Gastroesophageal sphincter (tissue), 4 donors: ENCODE data around the gene OR12D1. TPM values are rescaled to one million over a fixed set of nuclear protein-coding genes. Genes with fewer than 3 reads are reported as not detected.
"Not testable (repeated sequence)": the region's sequence is repeated elsewhere in the genome, so short reads cannot be mapped to it uniquely, and the experiment has no call there.

Source experiments
- ATAC-seq: fragments of 150-250 bp; one replicate; pipeline ENCODE4 v1.9.1; 2016; ENCODE audit warnings: mild to moderate bottlenecking, moderate library complexity
- H3K27ac ChIP-seq, 4 donors: fragments of 200-600 bp; sonication (generic) in 3 of 4; 1 replicate in 3 of 4; 2 replicates in 1 of 4; pipeline ENCODE4 v1.5.1; 2016 to 2019
- H3K27me3 ChIP-seq: fragments of 200-600 bp; sonication (generic); one replicate; pipeline ENCODE4 v1.5.1; 2019
- H3K36me3 ChIP-seq, 2 donors: fragments of 200-600 bp; sonication (generic); one replicate each; pipeline ENCODE4 v1.5.1; 2019; ENCODE audit warnings: control low read depth in 1 of 2
- H3K4me1 ChIP-seq, 3 donors: fragments of 200-600 bp; sonication (generic); 1 replicate in 2 of 3; 2 replicates in 1 of 3; pipeline ENCODE4 v1.5.1; 2016 to 2019; ENCODE audit warnings: control low read depth in 2 of 3
- H3K4me3 ChIP-seq, 2 donors: fragments of 200-600 bp; sonication (generic); one replicate each; pipeline ENCODE4 v1.5.1; 2019; ENCODE audit warnings: mild to moderate bottlenecking in 1 of 2, moderate library complexity in 1 of 2
- H3K9me3 ChIP-seq, 3 donors: fragments of 200-600 bp; sonication (generic); one replicate each; pipeline ENCODE4 v1.5.1; 2017 to 2019; ENCODE audit warnings: control low read depth in 2 of 3
- CTCF ChIP-seq, 4 experiments: fragments of 200-600 bp in 2 of 4; fragments of 450-650 bp in 2 of 4; sonication (generic) in 1 of 4; IDR thresholded peaks; one replicate each; pipeline ENCODE4 v1.5.1; 2017 to 2019; ENCODE audit warnings: antibody characterized with exemption in 4 of 4, mild to moderate bottlenecking in 2 of 4, moderate library complexity in 2 of 4
- EP300 ChIP-seq: sonication (generic); formaldehyde crosslinking; IDR thresholded peaks from one replicate; pipeline ENCODE4 v1.6.1; 2017; ENCODE audit warnings: antibody characterized with exemption, mild to moderate bottlenecking
- POLR2A ChIP-seq, 2 donors: fragments of 450-650 bp; IDR thresholded peaks; one replicate each; pipeline ENCODE4 v1.6.1; 2017; ENCODE audit warnings: antibody characterized with exemption in 2 of 2, mild to moderate bottlenecking in 2 of 2, moderate library complexity in 1 of 2
- POLR2AphosphoS5 ChIP-seq: sonication (generic); formaldehyde crosslinking; IDR thresholded peaks from one replicate; pipeline ENCODE4 v1.6.1; 2017; ENCODE audit warnings: antibody characterized with exemption
- WGBS, 2 donors: methylation state at CpG; one replicate each; pipeline ENCODE4 v1.1.5; 2018; ENCODE audit warnings: low coverage in 1 of 2; 5-methylcytosine and 5-hydroxymethylcytosine counted together
- total RNA-seq, 4 donors: library from RNA; depleted of rRNA; stranded (reverse); fragments of >200 nt; gene quantifications; one replicate each; pipeline ENCODE4 v1.1.0, GENCODE V29; 2016

The OR12D1 gene
- total RNA-seq, 4 donors from 2014 or later = not detected

DNA sequence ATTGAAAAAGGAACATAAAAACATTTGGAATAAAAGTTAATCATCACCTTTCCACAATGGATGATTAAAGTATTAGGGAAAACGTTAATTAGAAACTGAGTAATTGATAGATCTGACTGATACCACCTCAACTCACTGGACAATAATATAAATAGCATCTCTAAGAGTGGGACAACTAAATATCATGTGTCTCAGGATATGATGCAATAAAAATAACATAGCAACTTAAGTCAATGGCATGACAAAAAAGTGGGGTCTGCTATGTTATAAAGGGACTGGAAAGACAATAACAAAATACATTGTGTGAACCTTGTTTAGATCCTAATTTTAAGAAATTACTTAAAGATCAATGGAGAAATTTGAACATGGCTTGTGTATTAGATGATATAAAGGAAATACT is 10.3 kb downstream of the OR12D1 start:
- H3K9me3 ChIP-seq = peaks cover 0 to 7% (median 0%) of the 10 kb centered on the region in 3 donors
- 39 to 57% methylated on average over 1 of the region's 1 CpG for WGBS, 2 donors
- H3K36me3 ChIP-seq = no peaks in the 10 kb centered on the region
- no peaks in the 10 kb centered on the region for H3K4me1 ChIP-seq
- H3K4me3 ChIP-seq = no peak overlapping the region
- no peak for TF ChIP-seq CTCF (IDR thresholded peaks at IDR 0.05)
- TF ChIP-seq POLR2AphosphoS5 = no peak
- no peak for TF ChIP-seq POLR2A (IDR thresholded peaks at IDR 0.05)
- no peak for TF ChIP-seq EP300
- H3K27ac ChIP-seq = no peak overlapping the region
- ATAC-seq = no peak
- peaks cover 4% of the 10 kb centered on the region for H3K27me3 ChIP-seq

- Histone ChIP-seq H3K9me3 (no peaks in the 10 kb centered on the region), H3K27ac (no peak overlapping the region)
Observed at GRCh38 chr6:29426654-29427053, 11.9 kb downstream of the OR12D1 start.

GRCh38 chr6:29436730-29437129 is 22.0 kb downstream of the OR12D1 start:
- H3K4me3 ChIP-seq, H3K36me3 ChIP-seq, H3K27ac ChIP-seq, H3K27me3 ChIP-seq, H3K9me3 ChIP-seq, H3K4me1 ChIP-seq, ATAC-seq: not testable (repeated sequence)
- WGBS, 2 donors = 60 to 75% methylated on average over 2 to 16 of the region's 18 CpGs

More at GRCh38 chr6:29426654-29427053, 11.9 kb downstream of the OR12D1 start:
- ATAC-seq = no peak
- no peak for TF ChIP-seq POLR2AphosphoS5
- TF ChIP-seq EP300 = no peak
- no peak for TF ChIP-seq POLR2A (IDR thresholded peaks at IDR 0.05)
- no peak for TF ChIP-seq CTCF (IDR thresholded peaks at IDR 0.05)
- H3K4me1 ChIP-seq = no peaks in the 10 kb centered on the region
- H3K4me3 ChIP-seq = no peak overlapping the region
- peaks cover 4% of the 10 kb centered on the region for H3K27me3 ChIP-seq
- H3K36me3 ChIP-seq = no peaks in the 10 kb centered on the region
- WGBS, 2 donors = 72 to 92% methylated on average over 3 of the region's 3 CpGs

DNA sequence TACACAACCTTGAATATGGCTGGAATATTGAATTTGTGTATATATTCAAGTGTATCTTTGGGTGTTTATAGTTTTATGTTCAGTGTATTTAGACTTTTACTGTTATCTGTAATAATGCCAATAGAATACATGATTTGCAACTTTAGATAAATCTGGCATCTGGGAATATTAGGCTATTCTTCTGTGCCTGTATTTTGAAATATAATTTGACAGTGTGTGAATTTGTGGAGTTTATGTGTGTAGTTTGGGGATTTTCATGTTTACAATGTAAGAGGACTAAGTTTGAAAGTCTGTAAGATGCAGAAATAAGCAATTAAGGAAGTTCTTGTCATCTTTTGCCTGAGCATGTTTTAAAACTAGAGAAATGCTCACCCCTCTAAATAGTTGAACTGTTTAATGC is 24.3 kb downstream of the OR12D1 start, which contains the start of gene OR10C1:
OR10C1 (plus strand) TSS at position 301 of the 400 bp plus-strand sequence. CDS start 710 bp downstream, outside the sequence.
- Histone ChIP-seq H3K4me3 (no peak within 1 kb of the TSS), H3K9me3 (peaks cover 0 to 4% (median 0%) of the 10 kb centered on the region in 3 donors), H3K27ac (no peak within 1 kb of the TSS), H3K36me3 (no peaks in the 10 kb centered on the region), H3K4me1 (no peaks in the 10 kb centered on the region), H3K27me3 (no peaks in the 10 kb centered on the region)
- ATAC-seq = no peak
- TF ChIP-seq EP300 (no peak), POLR2AphosphoS5 (no peak), CTCF (IDR thresholded peaks at IDR 0.05) (no peak), POLR2A (IDR thresholded peaks at IDR 0.05) (no peak)

DNA sequence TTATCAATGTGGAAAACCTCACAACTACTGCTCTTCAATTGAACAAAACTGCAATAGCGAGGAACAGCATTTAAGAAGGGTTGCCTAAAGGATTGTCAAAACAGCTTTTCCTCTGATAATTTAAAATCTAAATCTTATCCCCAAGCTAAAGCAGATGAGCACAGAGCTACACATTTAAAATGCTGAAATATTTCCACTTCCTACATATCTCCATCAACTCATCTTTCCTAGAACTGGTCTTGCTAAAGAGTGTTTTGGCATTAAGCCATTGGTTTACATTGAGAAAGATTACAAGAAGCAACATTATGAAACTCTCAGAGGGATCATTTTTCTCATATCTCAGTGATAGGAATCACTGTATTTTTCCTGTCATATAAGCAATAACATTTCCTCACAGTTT is 28.0 kb downstream of the OR12D1 start:
- Histone ChIP-seq H3K4me3 (no peak overlapping the region), H3K9me3 (no peaks in the 10 kb centered on the region), H3K27me3 (no peaks in the 10 kb centered on the region), H3K27ac (no peak overlapping the region), H3K36me3 (no peaks in the 10 kb centered on the region), H3K4me1 (no peaks in the 10 kb centered on the region)
- TF ChIP-seq EP300 (no peak), POLR2A (IDR thresholded peaks at IDR 0.05) (no peak), POLR2AphosphoS5 (no peak), CTCF (IDR thresholded peaks at IDR 0.05) (no peak)
- ATAC-seq = no peak
- 67 to 78% methylated on average over 1 of the region's 1 CpG for WGBS, 2 donors

GRCh38 chr6:29444031-29444430 is 29.3 kb downstream of the OR12D1 start:
- H3K27ac ChIP-seq, H3K36me3 ChIP-seq, H3K27me3 ChIP-seq, ATAC-seq, H3K4me1 ChIP-seq, H3K9me3 ChIP-seq, H3K4me3 ChIP-seq: not testable (repeated sequence)
- 67% methylated on average over 1 of the region's 1 CpG; no CpG with 5 or more reads in 1 of the 2 donors for WGBS, 2 donors
